ENCODE results near the gene MYLK.

GRCh38 chr3:123805504-123805903 is 78.6 kb downstream of the MYLK start:
- TF ChIP-seq, protein P1, sequence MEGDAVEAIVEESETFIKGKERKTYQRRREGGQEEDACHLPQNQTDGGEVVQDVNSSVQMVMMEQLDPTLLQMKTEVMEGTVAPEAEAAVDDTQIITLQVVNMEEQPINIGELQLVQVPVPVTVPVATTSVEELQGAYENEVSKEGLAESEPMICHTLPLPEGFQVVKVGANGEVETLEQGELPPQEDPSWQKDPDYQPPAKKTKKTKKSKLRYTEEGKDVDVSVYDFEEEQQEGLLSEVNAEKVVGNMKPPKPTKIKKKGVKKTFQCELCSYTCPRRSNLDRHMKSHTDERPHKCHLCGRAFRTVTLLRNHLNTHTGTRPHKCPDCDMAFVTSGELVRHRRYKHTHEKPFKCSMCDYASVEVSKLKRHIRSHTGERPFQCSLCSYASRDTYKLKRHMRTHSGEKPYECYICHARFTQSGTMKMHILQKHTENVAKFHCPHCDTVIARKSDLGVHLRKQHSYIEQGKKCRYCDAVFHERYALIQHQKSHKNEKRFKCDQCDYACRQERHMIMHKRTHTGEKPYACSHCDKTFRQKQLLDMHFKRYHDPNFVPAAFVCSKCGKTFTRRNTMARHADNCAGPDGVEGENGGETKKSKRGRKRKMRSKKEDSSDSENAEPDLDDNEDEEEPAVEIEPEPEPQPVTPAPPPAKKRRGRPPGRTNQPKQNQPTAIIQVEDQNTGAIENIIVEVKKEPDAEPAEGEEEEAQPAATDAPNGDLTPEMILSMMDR (IDR thresholded peaks at IDR 0.05; ENCODE audit: low read depth, low read length, missing input control): no peak
- TF ChIP-seq YY1 (IDR thresholded peaks at IDR 0.05) (no peak), RAD21 (IDR thresholded peaks at IDR 0.05) (no peak), REST (IDR thresholded peaks at IDR 0.05) (no peak)

All from liver (tissue), 3 donors.